HG02623 (cell line): ENCODE measurements around the gene NUS1.
"Not testable (repeated sequence)": the region's sequence is repeated elsewhere in the genome, so short reads cannot be mapped to it uniquely, and the experiment has no call there.

Experiments
- ATAC-seq: cut with Tn5 transposase; IDR thresholded peaks from one replicate; pipeline ENCODE4 v1.9.1; 2021; ENCODE audit warnings: moderate library complexity; ENCODE audit not compliant: unreplicated experiment

NUS1 gene

DNA sequence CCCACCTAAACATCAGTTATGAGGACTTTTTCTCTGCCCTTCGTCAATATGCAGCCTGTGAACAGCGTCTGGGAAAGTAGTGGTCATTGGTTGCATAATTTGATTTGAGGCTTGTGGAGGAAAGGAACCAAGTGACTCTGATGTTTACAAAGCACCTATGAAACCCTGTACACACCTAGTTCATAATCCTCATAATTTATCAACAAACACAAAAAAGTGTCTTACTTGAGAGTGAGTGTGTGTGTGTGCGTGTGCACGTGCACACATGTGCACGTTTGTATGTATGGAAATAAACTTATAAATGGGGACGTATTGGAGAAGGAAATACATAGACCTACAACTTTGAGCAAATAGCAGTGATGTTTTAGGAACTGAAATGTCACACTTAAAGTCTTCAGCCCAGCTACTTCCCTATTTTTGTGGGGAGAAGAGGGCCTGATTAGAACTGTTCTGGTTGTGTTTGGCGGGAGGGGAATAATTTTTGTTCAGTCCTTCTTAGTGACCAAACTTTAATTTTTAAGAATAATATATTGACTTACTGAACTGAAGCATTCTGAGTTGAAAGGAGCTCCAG is 31.8 kb downstream of the NUS1 start:
- ATAC-seq = not testable (repeated sequence)

DNA sequence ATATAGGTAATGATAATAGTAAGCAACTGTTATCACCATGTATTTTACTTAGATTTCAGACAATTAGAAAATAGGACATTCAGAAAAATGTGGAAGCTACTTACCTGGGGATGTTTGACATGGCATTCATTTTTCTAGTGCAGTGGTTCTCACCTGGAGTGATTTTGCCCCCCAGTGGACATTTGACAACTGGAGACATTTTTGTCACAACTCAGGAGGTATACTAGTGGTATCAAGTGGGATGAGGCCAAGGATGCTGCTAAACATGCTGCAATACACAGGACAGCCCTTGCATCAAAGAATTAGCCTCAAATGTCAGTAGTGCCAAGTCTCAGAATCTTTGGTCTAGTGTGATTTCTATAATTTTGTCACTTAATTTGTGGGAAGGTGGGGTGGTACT is 36.1 kb downstream of the NUS1 start:
- no peak for ATAC-seq

DNA sequence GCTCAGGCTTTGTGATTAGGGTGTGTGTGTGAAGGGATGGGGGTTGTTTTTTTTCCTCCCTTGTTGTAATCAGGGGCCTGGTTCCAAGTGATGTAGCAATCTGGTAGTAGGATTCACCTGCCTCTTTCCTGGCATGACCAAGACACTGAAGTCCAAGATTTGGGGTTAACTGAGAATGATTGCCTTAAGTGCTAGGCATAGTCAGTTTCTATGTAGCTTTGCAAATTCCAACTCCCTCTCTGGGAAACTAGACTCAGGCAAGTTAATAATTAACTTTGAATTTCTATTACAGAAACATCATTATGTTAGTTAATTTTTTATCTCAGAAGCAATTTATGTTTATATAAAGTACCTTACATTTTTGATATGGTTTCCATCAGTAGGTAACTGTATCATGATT is 43.6 kb downstream of the NUS1 start:
- ATAC-seq = no peak

DNA sequence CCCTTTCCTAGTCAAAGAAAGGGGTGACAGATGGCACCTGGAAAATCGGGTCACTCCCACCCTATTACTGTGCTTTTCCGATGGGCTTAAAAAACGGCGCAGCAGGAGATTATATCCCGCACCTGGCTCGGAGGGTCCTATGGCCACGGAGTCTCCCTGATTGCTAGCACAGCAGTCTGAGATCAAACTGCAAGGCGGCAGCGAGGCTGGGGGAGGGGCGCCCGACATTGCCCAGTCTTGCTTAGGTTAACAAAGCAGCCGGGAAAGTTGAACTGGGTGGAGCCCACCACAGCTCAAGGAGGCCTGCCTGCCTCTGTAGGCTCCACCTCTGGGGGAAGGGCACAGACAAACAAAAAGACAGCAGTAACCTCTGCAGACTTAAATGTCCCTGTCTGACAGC is 46.3 kb downstream of the NUS1 start:
- not testable (repeated sequence) for ATAC-seq

DNA sequence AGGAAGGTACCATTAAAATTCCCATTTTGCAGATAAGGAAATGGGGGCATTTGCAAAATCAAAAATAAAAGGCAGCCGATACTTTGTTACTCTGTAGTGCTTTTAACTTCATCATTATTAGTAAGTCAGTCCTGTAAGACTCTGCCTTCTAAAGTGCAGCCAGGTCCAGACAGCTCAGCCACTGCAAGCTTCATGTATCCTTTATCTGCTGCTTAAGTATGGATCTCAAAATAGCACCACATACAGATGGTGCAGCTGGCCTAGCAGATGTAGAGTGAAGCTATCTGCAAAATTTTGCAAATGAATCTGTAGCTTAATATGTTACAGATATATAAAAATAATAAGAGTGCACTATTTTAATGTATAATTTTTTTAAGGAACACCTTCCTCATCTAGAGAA is 53.4 kb downstream of the NUS1 start:
- ATAC-seq = no peak

DNA sequence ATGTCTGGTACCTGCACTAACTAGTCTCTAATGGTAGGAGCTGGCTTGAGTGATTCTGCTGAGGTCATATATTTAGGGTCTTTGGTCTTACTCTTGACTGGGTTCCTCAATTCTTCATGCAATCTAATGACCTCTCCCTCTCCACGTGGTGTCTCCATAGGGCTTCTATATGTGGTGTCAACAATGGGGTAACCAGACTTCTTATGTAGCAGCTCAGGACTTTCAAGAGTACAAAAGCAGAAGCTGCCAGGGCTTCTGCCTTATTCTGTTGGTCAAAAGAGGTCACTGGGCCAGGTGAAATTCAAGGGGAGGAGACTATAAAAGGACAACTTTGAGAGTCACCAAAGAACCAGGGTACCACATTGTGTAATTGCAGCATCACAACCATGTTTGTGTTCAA is 54.3 kb downstream of the NUS1 start:
- no peak for ATAC-seq

DNA sequence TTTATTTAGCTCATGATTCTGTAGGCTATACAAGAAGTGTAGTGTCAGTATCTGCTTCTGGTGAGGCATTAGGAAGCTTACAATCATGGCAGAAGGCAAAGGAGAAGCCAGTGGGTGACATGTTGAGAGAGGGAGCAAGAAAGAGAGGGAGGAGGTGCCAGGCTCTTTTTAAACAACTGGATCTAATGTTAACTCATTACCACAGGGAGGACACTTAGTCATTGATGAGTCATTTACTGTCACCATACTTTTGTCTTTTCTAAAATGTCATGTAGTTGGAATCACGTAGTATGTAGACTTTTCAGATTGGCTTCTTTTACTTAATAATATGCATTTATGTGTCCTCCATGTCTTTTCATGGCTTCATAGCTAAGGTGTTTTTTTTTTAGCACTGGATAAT is 58.1 kb downstream of the NUS1 start:
- ATAC-seq = no peak

DNA sequence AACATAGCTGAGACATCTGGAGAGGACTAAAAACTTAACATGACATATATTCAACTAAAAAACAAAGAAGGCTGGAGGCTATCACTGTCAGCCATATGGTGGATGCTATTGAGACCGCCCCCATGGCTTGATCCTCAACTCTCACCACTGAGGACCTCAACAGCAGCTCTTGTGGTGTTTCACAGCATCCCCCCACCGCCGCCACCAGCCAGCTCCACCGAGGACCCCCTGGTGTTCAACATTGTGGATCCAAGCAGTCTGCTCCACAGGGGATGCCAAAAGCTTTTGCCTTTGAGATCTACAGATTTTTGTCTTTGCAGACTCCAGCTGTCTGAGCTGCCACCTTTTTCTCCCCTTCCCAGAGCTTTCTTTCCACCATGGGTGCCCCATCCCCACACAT is 64.6 kb downstream of the NUS1 start:
- ATAC-seq = no peak

DNA sequence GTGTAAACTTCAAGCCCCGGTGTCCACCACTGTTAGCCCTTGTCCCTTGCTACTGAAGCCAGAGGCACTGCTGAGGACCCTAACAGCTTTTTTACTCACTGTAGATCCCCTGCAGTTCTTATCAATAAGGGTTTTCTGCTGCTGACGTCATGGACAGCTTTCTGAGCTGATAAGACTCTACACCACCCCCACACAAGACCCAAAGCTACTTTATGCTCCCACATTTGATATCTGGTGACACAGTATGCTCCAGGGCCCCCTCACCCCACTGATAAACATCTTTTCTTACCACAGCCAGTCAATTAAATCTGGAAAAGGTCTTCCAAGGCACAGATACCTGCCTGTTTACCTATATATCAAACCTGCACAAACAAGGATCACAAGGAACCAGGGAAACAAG is 65.3 kb downstream of the NUS1 start:
- no peak for ATAC-seq

DNA sequence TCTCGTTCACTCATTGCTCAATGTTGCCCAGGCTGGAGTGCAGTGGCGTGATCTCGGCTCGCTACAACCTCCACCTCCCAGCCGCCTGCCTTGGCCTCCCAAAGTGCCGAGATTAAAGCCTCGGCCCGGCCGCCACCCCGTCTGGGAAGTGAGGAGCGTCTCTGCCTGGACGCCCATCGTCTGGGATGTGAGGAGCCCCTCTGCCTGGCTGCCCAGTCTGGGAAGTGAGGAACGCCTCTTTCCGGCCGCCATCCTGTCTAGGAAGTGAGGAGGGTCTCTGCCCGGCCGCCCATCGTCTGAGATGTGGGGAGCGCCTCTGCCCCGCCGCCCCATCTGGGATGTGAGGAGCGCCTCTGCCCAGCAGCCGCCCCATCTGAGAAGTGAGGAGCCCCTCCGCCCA is 75.4 kb downstream of the NUS1 start:
- ATAC-seq = not testable (repeated sequence)
